Ascending aorta (tissue), 2 donors: Measurements from ENCODE around the gene AGMO. TPM values are rescaled to one million over a fixed set of nuclear protein-coding genes. Genes with fewer than 3 reads are reported as not detected.

Experiments used
- DNase-seq, 2 donors: peaks; one replicate each; pipeline ENCODE4 v3.0.0-alpha.2; 2019; ENCODE audit warnings: low spot score in 2 of 2
- H3K27ac ChIP-seq, 2 donors: fragments of 200-600 bp; sonication (generic); one replicate each; pipeline ENCODE4 v1.5.1; 2016 to 2017; ENCODE audit warnings: mild to moderate bottlenecking in 1 of 2
- H3K27me3 ChIP-seq: fragments of 200-600 bp; sonication (generic); one replicate; pipeline ENCODE4 v1.5.1; 2017
- H3K36me3 ChIP-seq, 2 donors: fragments of 200-600 bp; sonication (generic); one replicate each; pipeline ENCODE4 v1.5.1; 2016
- H3K4me1 ChIP-seq, 2 donors: fragments of 200-600 bp; sonication (generic); one replicate each; pipeline ENCODE4 v1.5.1; 2016 to 2017; ENCODE audit warnings: mild to moderate bottlenecking in 1 of 2
- H3K4me3 ChIP-seq, 2 donors: fragments of 200-600 bp; sonication (generic); one replicate each; pipeline ENCODE4 v1.5.1; 2016 to 2017; ENCODE audit warnings: mild to moderate bottlenecking in 1 of 2
- H3K9me3 ChIP-seq, 2 donors: fragments of 200-600 bp; sonication (generic); one replicate each; pipeline ENCODE4 v1.5.1; 2016
- intact Hi-C: fragments of 100-400 bp; cut with DNase I; formaldehyde crosslinking; loops from one replicate; pipeline ENCODE4 v1.15.1; 2023
- total RNA-seq: library from RNA; depleted of rRNA; stranded (reverse); fragments of >200 nt; gene quantifications from one replicate; pipeline ENCODE4 v1.1.0, GENCODE V29; 2016
- TF ChIP-seq, protein P1 (sequence below), 3 experiments: fragments of 200-600 bp in 2 of 3; fragments of 450-650 bp in 1 of 3; sonication (generic) in 2 of 3; IDR thresholded peaks; one replicate each; pipeline ENCODE4 v1.5.1; 2016 to 2019; ENCODE audit warnings: antibody characterized with exemption in 3 of 3, mild to moderate bottlenecking in 1 of 3, moderate library complexity in 1 of 3

Gene AGMO
- total RNA-seq: not detected

DNA sequence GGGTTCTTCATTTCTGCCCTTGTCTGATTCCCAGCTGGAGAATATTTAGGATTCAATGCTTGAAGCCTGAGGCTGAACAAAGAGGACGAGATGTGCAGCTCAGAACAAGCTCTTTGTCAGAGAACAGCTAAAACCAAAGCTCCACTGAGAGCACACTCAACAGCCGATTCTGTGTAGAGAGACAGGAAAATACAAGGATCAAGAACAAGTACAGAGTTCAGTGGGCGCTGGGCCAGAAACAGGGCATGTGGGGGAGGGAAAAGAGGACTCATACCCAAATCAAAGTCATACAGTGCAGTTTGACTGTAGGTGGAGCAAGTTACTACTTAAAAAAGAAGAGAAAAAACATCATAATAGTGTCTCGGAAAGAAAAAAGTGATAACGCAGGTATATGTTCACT lies at the start of gene AGMO:
Gene AGMO (minus strand): TSS at position 181 of the 400 bp plus-strand sequence.
- Histone ChIP-seq H3K4me1 (peaks cover 0 to 9% of the 10 kb centered on the region in 2 donors), H3K27me3 (no peaks in the 10 kb centered on the region), H3K9me3 (no peaks in the 10 kb centered on the region), H3K36me3 (no peaks in the 10 kb centered on the region), H3K27ac (peak within 1 kb of the TSS; percentile 34 to 63), H3K4me3 (peak within 1 kb of the TSS in 1 of 2 donors; percentile 16)
- intact Hi-C loops: no loop called here
- peak in 1 of 2 donors; percentile 64 for DNase-seq
- TF ChIP-seq, protein P1, sequence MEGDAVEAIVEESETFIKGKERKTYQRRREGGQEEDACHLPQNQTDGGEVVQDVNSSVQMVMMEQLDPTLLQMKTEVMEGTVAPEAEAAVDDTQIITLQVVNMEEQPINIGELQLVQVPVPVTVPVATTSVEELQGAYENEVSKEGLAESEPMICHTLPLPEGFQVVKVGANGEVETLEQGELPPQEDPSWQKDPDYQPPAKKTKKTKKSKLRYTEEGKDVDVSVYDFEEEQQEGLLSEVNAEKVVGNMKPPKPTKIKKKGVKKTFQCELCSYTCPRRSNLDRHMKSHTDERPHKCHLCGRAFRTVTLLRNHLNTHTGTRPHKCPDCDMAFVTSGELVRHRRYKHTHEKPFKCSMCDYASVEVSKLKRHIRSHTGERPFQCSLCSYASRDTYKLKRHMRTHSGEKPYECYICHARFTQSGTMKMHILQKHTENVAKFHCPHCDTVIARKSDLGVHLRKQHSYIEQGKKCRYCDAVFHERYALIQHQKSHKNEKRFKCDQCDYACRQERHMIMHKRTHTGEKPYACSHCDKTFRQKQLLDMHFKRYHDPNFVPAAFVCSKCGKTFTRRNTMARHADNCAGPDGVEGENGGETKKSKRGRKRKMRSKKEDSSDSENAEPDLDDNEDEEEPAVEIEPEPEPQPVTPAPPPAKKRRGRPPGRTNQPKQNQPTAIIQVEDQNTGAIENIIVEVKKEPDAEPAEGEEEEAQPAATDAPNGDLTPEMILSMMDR (IDR thresholded peaks at IDR 0.05): no peak

GRCh38 chr7:15610503-15610902 lies 48.7 kb upstream of the AGMO start:
- no peak for DNase-seq
- TF ChIP-seq, protein P1 (IDR thresholded peaks at IDR 0.05): no peak
- Histone ChIP-seq H3K36me3 (no peaks in the 10 kb centered on the region), H3K9me3 (no peaks in the 10 kb centered on the region), H3K4me3 (no peak overlapping the region), H3K4me1 (no peaks in the 10 kb centered on the region), H3K27me3 (no peaks in the 10 kb centered on the region), H3K27ac (no peak overlapping the region)
- intact Hi-C loops: no loop called here

DNA sequence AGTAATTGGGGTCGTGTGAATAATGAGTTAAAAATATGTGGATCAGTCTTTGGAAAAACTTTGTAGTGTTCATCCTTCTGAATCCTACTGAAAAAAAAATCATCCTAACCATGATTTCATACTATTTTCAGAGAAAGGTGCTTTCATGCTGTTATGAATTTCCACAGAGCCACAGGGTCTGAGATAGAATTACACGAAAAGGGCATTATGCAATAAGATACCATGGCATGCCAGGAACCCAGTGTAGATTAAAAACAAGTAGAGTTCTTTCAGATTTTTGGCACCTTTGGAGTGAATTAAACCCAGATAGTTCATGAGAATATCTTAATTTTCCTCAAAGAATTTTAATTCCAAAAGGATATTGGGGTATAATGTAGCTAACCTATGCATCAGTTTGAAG lies 47.5 kb upstream of the AGMO start:
- intact Hi-C loops: no loop called here

DNA sequence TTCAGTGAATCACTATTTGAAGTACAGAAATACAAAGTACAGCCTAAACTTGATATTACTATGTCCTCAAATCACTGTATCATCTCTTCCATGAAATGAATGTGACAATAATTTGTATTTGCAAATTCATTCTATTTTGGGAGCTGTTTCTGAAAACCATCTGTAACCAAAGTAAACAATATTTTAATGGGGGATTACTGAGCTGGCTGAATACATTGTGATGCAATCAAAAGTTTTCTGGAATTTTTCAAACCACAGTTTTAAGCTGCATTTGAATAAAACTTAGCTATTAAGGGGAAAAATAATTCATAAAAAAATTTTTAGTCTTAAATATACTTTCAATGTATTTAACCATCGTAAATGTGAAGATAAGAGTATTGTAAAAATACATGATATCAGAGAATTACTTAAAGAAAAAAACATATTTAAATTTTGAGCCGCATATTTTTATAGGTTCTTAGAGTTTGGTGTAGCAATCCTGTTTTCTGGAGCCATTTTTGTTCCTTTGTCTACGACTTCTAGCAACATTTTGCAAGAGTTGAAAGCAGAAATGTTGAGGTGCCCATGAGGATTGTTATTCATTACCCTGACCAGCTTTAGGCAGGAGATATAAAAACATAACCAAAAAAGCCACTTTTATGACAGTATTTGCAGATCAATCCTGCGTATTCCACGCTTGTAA lies 45.9 kb upstream of the AGMO start:
- H3K4me3 ChIP-seq: no peak overlapping the region
- H3K27ac ChIP-seq: no peak overlapping the region
- H3K4me1 ChIP-seq: no peaks in the 10 kb centered on the region
- H3K36me3 ChIP-seq: no peaks in the 10 kb centered on the region
- H3K9me3 ChIP-seq: no peaks in the 10 kb centered on the region
- intact Hi-C loops: no loop called here
- no peak for DNase-seq
- H3K27me3 ChIP-seq: no peaks in the 10 kb centered on the region
- TF ChIP-seq, protein P1 (IDR thresholded peaks at IDR 0.05): no peak

More for the DNA sequence above, 47.5 kb upstream of the AGMO start:
- no peak for DNase-seq
- H3K27me3 ChIP-seq: no peaks in the 10 kb centered on the region
- H3K4me1 ChIP-seq: no peaks in the 10 kb centered on the region
- no peaks in the 10 kb centered on the region for H3K9me3 ChIP-seq
- H3K36me3 ChIP-seq: no peaks in the 10 kb centered on the region
- TF ChIP-seq, protein P1 (IDR thresholded peaks at IDR 0.05): no peak
- no peak overlapping the region for H3K27ac ChIP-seq
- H3K4me3 ChIP-seq: no peak overlapping the region

DNA sequence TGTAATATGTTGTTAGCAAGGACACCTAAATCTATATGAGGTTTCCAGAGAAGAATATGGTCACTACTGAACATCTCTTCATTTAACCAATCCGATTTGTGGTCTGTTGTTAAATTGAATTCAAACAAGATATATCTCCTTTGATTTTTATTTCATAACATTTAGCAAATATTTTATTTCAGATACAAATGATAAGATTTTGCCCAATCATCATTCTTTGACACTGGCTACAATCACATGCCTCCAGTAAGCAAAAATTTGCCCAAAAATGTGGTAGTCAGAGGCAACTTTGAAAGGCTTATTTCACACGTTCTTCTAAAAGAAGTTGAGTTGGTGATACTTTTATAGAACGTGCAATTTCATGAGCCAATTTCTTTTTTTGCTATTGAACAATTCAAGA lies 44.7 kb upstream of the AGMO start:
- intact Hi-C loops: no loop called here
- no peak overlapping the region for H3K4me3 ChIP-seq
- H3K9me3 ChIP-seq: no peaks in the 10 kb centered on the region
- H3K27ac ChIP-seq: no peak overlapping the region
- DNase-seq: no peak
- H3K36me3 ChIP-seq: no peaks in the 10 kb centered on the region
- TF ChIP-seq, protein P1 (IDR thresholded peaks at IDR 0.05): no peak
- no peaks in the 10 kb centered on the region for H3K4me1 ChIP-seq
- H3K27me3 ChIP-seq: no peaks in the 10 kb centered on the region
